GM12878 (cell line): ENCODE measurements around the gene KBTBD8. TPM values are rescaled to one million over a fixed set of nuclear protein-coding genes. Genes with fewer than 3 reads are reported as not detected.

Experiments used
- ATAC-seq: fragments of 200-7000 bp; cut with Tn5 transposase; 3 replicates; pipeline ENCODE4 v1.9.1; 2020; ENCODE audit warnings: mild to moderate bottlenecking, moderate library complexity
- BruUV-seq: library from RNA; stranded (reverse); fragments of 400-500 nt; replicated peaks from 2 replicates; lab custom pipeline; 2021; lab: Mats Ljungman, UMichigan
- CTCF ChIA-PET: fragments of 300-600 bp; sonication (Branson Sonifier 250); formaldehyde crosslinking; extraction: SDS; loops from one replicate; lab custom pipeline; 2021; ENCODE audit warnings: inconsistent platforms; lab: Yijun Ruan, JAX
- POLR2A ChIA-PET: fragments of 350-600 bp; formaldehyde crosslinking; extraction: SDS; loops from one replicate; lab custom pipeline; 2021; ENCODE audit warnings: inconsistent platforms; lab: Charles Lee
- RAD21 ChIA-PET: fragments of 300-600 bp; sonication (Branson Sonifier 250); formaldehyde crosslinking; loops from one replicate; lab custom pipeline; 2023; ENCODE audit warnings: antibody characterized with exemption; ENCODE audit not compliant: unreplicated experiment; lab: Charles Lee
- SMC1A ChIA-PET: fragments of 300-600 bp; sonication (Branson Sonifier 250); formaldehyde crosslinking; loops from one replicate; lab custom pipeline; 2023; ENCODE audit not compliant: unreplicated experiment, uncharacterized antibody; lab: Charles Lee
- DNase-seq: peaks from one replicate; pipeline ENCODE4 v3.0.0-alpha.2; 2011; ENCODE audit warnings: low read depth, low spot score
- FAIRE-seq: peaks from 3 replicates; lab custom pipeline; 2011; peaks lifted over from hg19 to GRCh38; lab: Jason Lieb, UNC
- H2AFZ ChIP-seq: 2 replicates; pipeline ENCODE4 v1.6.0; 2011; ENCODE audit warnings: low read depth, low read length, control low read depth; ENCODE audit not compliant: control insufficient read depth
- H3K27ac ChIP-seq: 2 replicates; pipeline ENCODE4 v1.5.1; 2011; ENCODE audit warnings: control low read depth; ENCODE audit not compliant: control insufficient read depth, insufficient read depth
- H3K27me3 ChIP-seq, 2 experiments: replicated peaks in 1 of 2; 2 replicates each; pipeline versions ENCODE4 v1.6.0 to v1.6.1; 2011; ENCODE audit warnings: low read length in 1 of 2; ENCODE audit not compliant: control insufficient read depth in 2 of 2, insufficient read depth in 2 of 2
- H3K36me3 ChIP-seq, 2 experiments: 2 replicates each; pipeline ENCODE4 v1.5.1; 2011; ENCODE audit warnings: low read length in 1 of 2; ENCODE audit not compliant: control insufficient read depth in 2 of 2, insufficient read depth in 2 of 2
- H3K4me1 ChIP-seq: 2 replicates; pipeline ENCODE4 v1.6.1; 2011; ENCODE audit warnings: mild to moderate bottlenecking, low read length, moderate library complexity, mixed read lengths; ENCODE audit not compliant: control insufficient read depth, insufficient read depth
- H3K4me2 ChIP-seq: 2 replicates; pipeline ENCODE4 v1.6.0; 2011; ENCODE audit warnings: control low read depth; ENCODE audit not compliant: control insufficient read depth, insufficient read depth
- H3K4me3 ChIP-seq: fragments of 200-600 bp; sonication (generic); 2 replicates; pipeline ENCODE4 v1.5.1; 2016
- H3K79me2 ChIP-seq: 2 replicates; pipeline ENCODE4 v1.6.0; 2011; ENCODE audit warnings: low read length; ENCODE audit not compliant: control insufficient read depth, insufficient read depth
- H3K9ac ChIP-seq: 2 replicates; pipeline ENCODE4 v1.8.0; 2011; ENCODE audit warnings: low read length, control low read depth, mixed read lengths; ENCODE audit not compliant: control insufficient read depth, insufficient read depth
- H3K9me3 ChIP-seq: replicated peaks from 3 replicates; pipeline ENCODE4 v1.5.1; 2011; ENCODE audit warnings: mild to moderate bottlenecking, low read length; ENCODE audit not compliant: control insufficient read depth, insufficient read depth
- H4K20me1 ChIP-seq: 2 replicates; pipeline ENCODE4 v1.6.0; 2011; ENCODE audit not compliant: control insufficient read depth, insufficient read depth
- NFXL1 ChIP-seq: fragments of 450-650 bp; IDR thresholded peaks from 2 replicates; pipeline ENCODE4 v1.6.1; 2017; ENCODE audit warnings: antibody characterized with exemption, mild to moderate bottlenecking, borderline replicate concordance
- POLR2A ChIP-seq: IDR thresholded peaks from 2 replicates; pipeline ENCODE4 v1.6.1; 2011; ENCODE audit warnings: low read depth, mild to moderate bottlenecking, low read length
- RAD21 ChIP-seq: IDR thresholded peaks from 2 replicates; pipeline ENCODE4 v1.6.1; 2011; ENCODE audit warnings: mild to moderate bottlenecking, low read depth, low read length, moderate library complexity; ENCODE audit not compliant: insufficient read depth
- SMAD1 ChIP-seq: fragments of 450-650 bp; IDR thresholded peaks from 2 replicates; pipeline ENCODE4 v1.6.1; 2018; ENCODE audit warnings: mild to moderate bottlenecking, low read depth; ENCODE audit not compliant: partially characterized antibody
- WGBS: methylation state at CpG from one replicate; pipeline ENCODE4 v1.1.6; 2016; ENCODE audit warnings: low lambda C conversion rate; ENCODE audit not compliant: insufficient replicate concordance, insufficient coverage; ENCODE audit errors: missing lambda C conversion rate; 5-methylcytosine and 5-hydroxymethylcytosine counted together
- in situ Hi-C: fragments of 300-500 bp; cut with MboI; formaldehyde crosslinking; loops from 9 replicates; pipeline ENCODE4 v1.14.3; 2018; ENCODE audit warnings: mixed read lengths
- intact Hi-C: fragments of 100-400 bp; cut with micrococcal nuclease; formaldehyde crosslinking; loops from one replicate; pipeline ENCODE4 v1.14.2; 2022; ENCODE audit not compliant: unreplicated experiment
- polyA plus RNA-seq, 11 experiments: library from polyadenylated mRNA; depleted of rRNA in 4 of 11; unstranded in 6 of 11; stranded (reverse) in 5 of 11; fragments of >200 nt; fragmentation: Nextera tagmentation in 4 of 11; fragmentation: Illumina TruSeq in 1 of 11; extraction: Ambion mirVana in 4 of 11; extraction: Trizol in 1 of 11; gene quantifications; 1 replicate in 1 of 11; 2 replicates in 10 of 11; pipeline versions ENCODE4 v1.2.1 to v1.2.3, GENCODE V29; 2011 to 2016; ENCODE audit warnings: inconsistent platforms in 2 of 11, missing spikeins in 2 of 11, low read depth in 1 of 11
- total RNA-seq, 4 experiments: library from RNA; depleted of rRNA in 3 of 4; stranded (reverse); fragments of >200 nt in 3 of 4; fragmentation: Illumina TruSeq in 1 of 4; extraction: Trizol in 1 of 4; gene quantifications; 2 replicates each; pipeline versions ENCODE4 v1.2.1 to v1.2.3, GENCODE V29; 2013 to 2021
- TF ChIP-seq, protein P1 (sequence below): IDR thresholded peaks from 2 replicates; pipeline ENCODE4 v1.6.1; 2012; ENCODE audit warnings: low read depth, low read length, improper control_type of control experiment
- TF ChIP-seq, protein P2 (sequence below): fragments of 450-650 bp; IDR thresholded peaks from 2 replicates; pipeline ENCODE4 v1.6.1; 2018; ENCODE audit warnings: mild to moderate bottlenecking, low read depth, moderate library complexity; ENCODE audit not compliant: partially characterized antibody

Gene KBTBD8
- total and polyA plus RNA-seq, 10 of the 15 experiments (the other 5 are each of a cell fraction or from before 2014, with no cell fraction given) = 8.5 to 44.4 (median 19.3) TPM

- no peaks in the 10 kb centered on the region for H3K9me3 ChIP-seq
- POLR2A ChIA-PET = no interaction called here
- peaks cover 31% of the 10 kb centered on the region for H3K79me2 ChIP-seq
- TF ChIP-seq NFXL1 (no peak), POLR2A (no peak), SMAD1 (no peak), RAD21 (no peak)
- TF ChIP-seq, protein P1, sequence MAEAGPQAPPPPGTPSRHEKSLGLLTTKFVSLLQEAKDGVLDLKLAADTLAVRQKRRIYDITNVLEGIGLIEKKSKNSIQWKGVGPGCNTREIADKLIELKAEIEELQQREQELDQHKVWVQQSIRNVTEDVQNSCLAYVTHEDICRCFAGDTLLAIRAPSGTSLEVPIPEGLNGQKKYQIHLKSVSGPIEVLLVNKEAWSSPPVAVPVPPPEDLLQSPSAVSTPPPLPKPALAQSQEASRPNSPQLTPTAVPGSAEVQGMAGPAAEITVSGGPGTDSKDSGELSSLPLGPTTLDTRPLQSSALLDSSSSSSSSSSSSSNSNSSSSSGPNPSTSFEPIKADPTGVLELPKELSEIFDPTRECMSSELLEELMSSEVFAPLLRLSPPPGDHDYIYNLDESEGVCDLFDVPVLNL = no peak
- TF ChIP-seq, protein P2, sequence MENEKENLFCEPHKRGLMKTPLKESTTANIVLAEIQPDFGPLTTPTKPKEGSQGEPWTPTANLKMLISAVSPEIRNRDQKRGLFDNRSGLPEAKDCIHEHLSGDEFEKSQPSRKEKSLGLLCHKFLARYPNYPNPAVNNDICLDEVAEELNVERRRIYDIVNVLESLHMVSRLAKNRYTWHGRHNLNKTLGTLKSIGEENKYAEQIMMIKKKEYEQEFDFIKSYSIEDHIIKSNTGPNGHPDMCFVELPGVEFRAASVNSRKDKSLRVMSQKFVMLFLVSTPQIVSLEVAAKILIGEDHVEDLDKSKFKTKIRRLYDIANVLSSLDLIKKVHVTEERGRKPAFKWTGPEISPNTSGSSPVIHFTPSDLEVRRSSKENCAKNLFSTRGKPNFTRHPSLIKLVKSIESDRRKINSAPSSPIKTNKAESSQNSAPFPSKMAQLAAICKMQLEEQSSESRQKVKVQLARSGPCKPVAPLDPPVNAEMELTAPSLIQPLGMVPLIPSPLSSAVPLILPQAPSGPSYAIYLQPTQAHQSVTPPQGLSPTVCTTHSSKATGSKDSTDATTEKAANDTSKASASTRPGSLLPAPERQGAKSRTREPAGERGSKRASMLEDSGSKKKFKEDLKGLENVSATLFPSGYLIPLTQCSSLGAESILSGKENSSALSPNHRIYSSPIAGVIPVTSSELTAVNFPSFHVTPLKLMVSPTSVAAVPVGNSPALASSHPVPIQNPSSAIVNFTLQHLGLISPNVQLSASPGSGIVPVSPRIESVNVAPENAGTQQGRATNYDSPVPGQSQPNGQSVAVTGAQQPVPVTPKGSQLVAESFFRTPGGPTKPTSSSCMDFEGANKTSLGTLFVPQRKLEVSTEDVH = no peak
- TF ChIP-seq, all 136 proteins: peak for 0
- DNase-seq (no peak), FAIRE-seq (no peak), ATAC-seq (no peak)
- in situ Hi-C loops (loop anchor here (25.0 kb wide), 1 partner anchor 791 kb away; no protein-coding TSS in a partner anchor), intact Hi-C loops (loop anchor here (10.0 kb wide), 1 partner anchor 772 kb away; the partner anchor contains the start of gene SLC25A26)
- H3K27ac ChIP-seq = no peak overlapping the region
- ChIA-PET CTCF (interaction anchor here (2.4 kb wide), 1 partner anchor 51 kb away, joined by 11 read pairs; no protein-coding TSS in a partner anchor), RAD21 (interaction anchor here (2.8 kb wide), 1 partner anchor 50 kb away, joined by 47 read pairs; no protein-coding TSS in a partner anchor), SMC1A (interaction anchor here (4.1 kb wide), 1 partner anchor 25 kb away, joined by 20 read pairs; no protein-coding TSS in a partner anchor)
- H3K36me3 ChIP-seq = no peaks in the 10 kb centered on the region
- no peak overlapping the region for H3K4me2 ChIP-seq
- no peak overlapping the region for H2AFZ ChIP-seq
- H3K4me1 ChIP-seq = peaks cover 8% of the 10 kb centered on the region; the same call in 1 of the 2 replicates
- no peak overlapping the region for H3K4me3 ChIP-seq
- no TSS peak for BruUV-seq
- no peak overlapping the region for H3K9ac ChIP-seq
- no peaks in the 10 kb centered on the region for H3K27me3 ChIP-seq
- 33% methylated on average over 4 of the region's 4 CpGs for WGBS
- H4K20me1 ChIP-seq = no peaks in the 10 kb centered on the region
Observed at GRCh38 chr3:66996696-66997095, 1.4 kb upstream of the KBTBD8 start.
